ENCODE measurements around the gene MYB. TPM values are rescaled to one million over a fixed set of nuclear protein-coding genes. Genes with fewer than 3 reads are reported as not detected.

Gene MYB
- total and polyA plus RNA-seq, 2 of the 4 experiments (the other 2 are of a cell fraction), result 0.44 to 0.90 TPM

DNA sequence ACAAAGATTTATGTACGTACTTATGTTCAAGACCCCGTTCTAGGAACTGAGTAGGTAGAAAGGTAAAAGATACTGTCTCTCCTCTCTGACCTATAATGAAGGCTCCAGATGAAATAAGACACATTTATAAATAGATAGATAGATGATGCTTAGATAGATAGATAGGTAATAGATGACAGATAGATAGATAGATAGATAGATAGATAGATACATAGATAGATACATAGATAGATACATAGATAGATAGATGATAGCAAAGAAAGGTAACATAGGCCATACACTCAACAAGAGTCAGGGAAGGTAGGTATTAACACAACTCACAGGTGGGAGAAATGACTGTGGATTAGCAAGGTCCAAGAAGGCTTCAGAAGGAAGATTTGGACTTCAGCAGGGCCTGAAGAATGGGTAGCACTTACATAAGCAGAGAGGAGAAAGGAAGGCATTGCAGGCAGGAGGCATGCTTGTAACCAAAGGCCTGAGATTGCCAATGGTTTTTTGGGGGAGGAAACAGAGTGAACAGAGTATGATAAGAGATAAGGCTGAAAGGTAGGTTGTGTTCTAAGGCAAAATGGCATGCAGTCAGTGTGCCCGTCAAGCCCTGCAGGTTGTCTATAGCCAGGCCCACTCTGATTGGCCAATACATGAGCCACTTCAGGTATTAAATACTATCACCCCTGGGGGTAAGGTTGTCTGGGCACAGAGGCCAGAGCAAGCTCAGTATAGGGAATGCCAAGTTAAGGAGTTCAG is 7.7 kb upstream of the MYB start:
- no peak for TF ChIP-seq POLR2A (IDR thresholded peaks at IDR 0.05; ENCODE audit: low read depth, low read length)
- no peak for TF ChIP-seq MXI1 (IDR thresholded peaks at IDR 0.05; ENCODE audit: borderline replicate concordance, low read depth, low read length)
- no peak for TF ChIP-seq NFE2L2 (IDR thresholded peaks at IDR 0.05; ENCODE audit: low read depth, low read length)
- no peak for TF ChIP-seq MAFK (IDR thresholded peaks at IDR 0.05; ENCODE audit: low read depth, low read length)
- no peak for TF ChIP-seq BHLHE40 (IDR thresholded peaks at IDR 0.05; ENCODE audit: low read depth, low read length)
- TF ChIP-seq, protein P1, sequence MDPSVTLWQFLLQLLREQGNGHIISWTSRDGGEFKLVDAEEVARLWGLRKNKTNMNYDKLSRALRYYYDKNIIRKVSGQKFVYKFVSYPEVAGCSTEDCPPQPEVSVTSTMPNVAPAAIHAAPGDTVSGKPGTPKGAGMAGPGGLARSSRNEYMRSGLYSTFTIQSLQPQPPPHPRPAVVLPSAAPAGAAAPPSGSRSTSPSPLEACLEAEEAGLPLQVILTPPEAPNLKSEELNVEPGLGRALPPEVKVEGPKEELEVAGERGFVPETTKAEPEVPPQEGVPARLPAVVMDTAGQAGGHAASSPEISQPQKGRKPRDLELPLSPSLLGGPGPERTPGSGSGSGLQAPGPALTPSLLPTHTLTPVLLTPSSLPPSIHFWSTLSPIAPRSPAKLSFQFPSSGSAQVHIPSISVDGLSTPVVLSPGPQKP (IDR thresholded peaks at IDR 0.05; ENCODE audit: borderline replicate concordance, low read depth, low read length), result no peak
- TF ChIP-seq RFX5 (IDR thresholded peaks at IDR 0.05; ENCODE audit: low read depth, low read length), result no peak
- TF ChIP-seq CHD1 (IDR thresholded peaks at IDR 0.05; ENCODE audit: low read depth, low read length), result no peak
- no peak for TF ChIP-seq CEBPB (IDR thresholded peaks at IDR 0.05; ENCODE audit: low read depth, low read length)
- no peak for TF ChIP-seq FOS (IDR thresholded peaks at IDR 0.05; ENCODE audit: low read depth, low read length)
- no peak for TF ChIP-seq SMC3 (IDR thresholded peaks at IDR 0.05; ENCODE audit: low read depth, low read length)
- TF ChIP-seq MAZ (IDR thresholded peaks at IDR 0.05; ENCODE audit: borderline replicate concordance, low read depth, low read length), result no peak
- TF ChIP-seq RAD21 (IDR thresholded peaks at IDR 0.05; ENCODE audit: low read length), result no peak
- TF ChIP-seq, protein P2, sequence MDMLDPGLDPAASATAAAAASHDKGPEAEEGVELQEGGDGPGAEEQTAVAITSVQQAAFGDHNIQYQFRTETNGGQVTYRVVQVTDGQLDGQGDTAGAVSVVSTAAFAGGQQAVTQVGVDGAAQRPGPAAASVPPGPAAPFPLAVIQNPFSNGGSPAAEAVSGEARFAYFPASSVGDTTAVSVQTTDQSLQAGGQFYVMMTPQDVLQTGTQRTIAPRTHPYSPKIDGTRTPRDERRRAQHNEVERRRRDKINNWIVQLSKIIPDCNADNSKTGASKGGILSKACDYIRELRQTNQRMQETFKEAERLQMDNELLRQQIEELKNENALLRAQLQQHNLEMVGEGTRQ (IDR thresholded peaks at IDR 0.05; ENCODE audit: low read depth, low read length), result no peak
- TF ChIP-seq, protein P3, sequence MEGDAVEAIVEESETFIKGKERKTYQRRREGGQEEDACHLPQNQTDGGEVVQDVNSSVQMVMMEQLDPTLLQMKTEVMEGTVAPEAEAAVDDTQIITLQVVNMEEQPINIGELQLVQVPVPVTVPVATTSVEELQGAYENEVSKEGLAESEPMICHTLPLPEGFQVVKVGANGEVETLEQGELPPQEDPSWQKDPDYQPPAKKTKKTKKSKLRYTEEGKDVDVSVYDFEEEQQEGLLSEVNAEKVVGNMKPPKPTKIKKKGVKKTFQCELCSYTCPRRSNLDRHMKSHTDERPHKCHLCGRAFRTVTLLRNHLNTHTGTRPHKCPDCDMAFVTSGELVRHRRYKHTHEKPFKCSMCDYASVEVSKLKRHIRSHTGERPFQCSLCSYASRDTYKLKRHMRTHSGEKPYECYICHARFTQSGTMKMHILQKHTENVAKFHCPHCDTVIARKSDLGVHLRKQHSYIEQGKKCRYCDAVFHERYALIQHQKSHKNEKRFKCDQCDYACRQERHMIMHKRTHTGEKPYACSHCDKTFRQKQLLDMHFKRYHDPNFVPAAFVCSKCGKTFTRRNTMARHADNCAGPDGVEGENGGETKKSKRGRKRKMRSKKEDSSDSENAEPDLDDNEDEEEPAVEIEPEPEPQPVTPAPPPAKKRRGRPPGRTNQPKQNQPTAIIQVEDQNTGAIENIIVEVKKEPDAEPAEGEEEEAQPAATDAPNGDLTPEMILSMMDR (conservative IDR thresholded peaks at IDR 0.05; ENCODE audit: low read depth, low read length), result no peak
- Histone ChIP-seq H3K27me3 (ENCODE audit: control insufficient read depth, insufficient read depth, low read length) (peaks cover 6% of the 10 kb centered on the region), H3K18ac (ENCODE audit: low read depth, low read length) (no peak overlapping the region), H2BK120ac (ENCODE audit: low read depth, low read length) (no peak overlapping the region), H3K4ac (ENCODE audit: low read depth, low read length) (no peak overlapping the region), H3K9ac (ENCODE audit: low read depth, low read length) (no peak overlapping the region), H3K4me1 (ENCODE audit: control insufficient read depth, insufficient read depth, low read length) (no peaks in the 10 kb centered on the region), H3K4me3 (ENCODE audit: insufficient read depth, low read depth, low read length) (no peak overlapping the region), H4K20me1 (ENCODE audit: insufficient read depth, low read length) (no peaks in the 10 kb centered on the region), H3K23ac (ENCODE audit: low read depth, low read length) (no peak overlapping the region), H3K4me2 (ENCODE audit: low read depth, low read length) (no peak overlapping the region), H3K36me3 (ENCODE audit: control insufficient read depth, insufficient read depth, low read length) (no peaks in the 10 kb centered on the region), H2BK5ac (ENCODE audit: low read depth, low read length, poor library complexity, severe bottlenecking) (no peak overlapping the region), H2AK9ac (replicated peaks; ENCODE audit: low read depth, low read length, poor library complexity) (no peak overlapping the region), H2BK20ac (ENCODE audit: low read depth, low read length) (no peak overlapping the region), H3K14ac (replicated peaks; ENCODE audit: low read depth, low read length) (no peak overlapping the region), H3K27ac (ENCODE audit: insufficient read depth, low read length) (no peak overlapping the region), H4K91ac (ENCODE audit: insufficient read depth, low read depth, low read length) (no peak overlapping the region), H3K56ac (ENCODE audit: extremely low read depth, insufficient read depth, low read length) (no peak overlapping the region), H3K79me1 (ENCODE audit: low read depth in 1 of 2, low read length in 2 of 2) (no peaks in the 10 kb centered on the region), H2AK5ac (ENCODE audit: low read depth, low read length) (no peak overlapping the region), H4K5ac (ENCODE audit: low read depth, low read length) (no peak overlapping the region), H2BK15ac (ENCODE audit: low read depth, low read length) (no peak overlapping the region), H3K9me3 (ENCODE audit: control insufficient read depth, insufficient read depth, low read length) (no peaks in the 10 kb centered on the region), H4K8ac (ENCODE audit: low read depth in 2 of 2, low read length in 2 of 2) (no peak overlapping the region), H2AFZ (replicated peaks; ENCODE audit: low read length, poor library complexity) (no peak overlapping the region), H3K9me1 (ENCODE audit: insufficient read depth, low read length) (no peaks in the 10 kb centered on the region)
- no peak for DNase-seq
- no TSS peak for BruUV-seq (replicated peaks)
- ChIA-PET POLR2A (ENCODE audit: unreplicated experiment) (no interaction called here), CTCF (no interaction called here)
- ATAC-seq (ENCODE audit: low read depth), result no peak
- no CpG with 5 or more reads among the region's 3 CpGs for WGBS, 2 experiments (ENCODE audit: extremely low coverage in 2 of 2, insufficient read length in 1 of 2)
- in situ Hi-C loops (cut with MboI; ENCODE audit: low sequenced_read_pairs) (no loop called here), intact Hi-C loops (cut with micrococcal nuclease) (no loop called here), dilution Hi-C loops (cut with HindIII; ENCODE audit: low sequenced_read_pairs, unreplicated experiment) (no loop called here)

All from IMR-90 (cell line).